DLD1 (cell line): ENCODE measurements around the gene SRSF7.
"Not testable (repeated sequence)": the region's sequence is repeated elsewhere in the genome, so short reads cannot be mapped to it uniquely, and the experiment has no call there.

ENCODE experiments used
- in situ Hi-C: cut with HindIII; loops from 2 replicates; pipeline ENCODE4 v1.10.0; 2017; ENCODE audit warnings: low sequenced_read_pairs

SRSF7 gene

DNA sequence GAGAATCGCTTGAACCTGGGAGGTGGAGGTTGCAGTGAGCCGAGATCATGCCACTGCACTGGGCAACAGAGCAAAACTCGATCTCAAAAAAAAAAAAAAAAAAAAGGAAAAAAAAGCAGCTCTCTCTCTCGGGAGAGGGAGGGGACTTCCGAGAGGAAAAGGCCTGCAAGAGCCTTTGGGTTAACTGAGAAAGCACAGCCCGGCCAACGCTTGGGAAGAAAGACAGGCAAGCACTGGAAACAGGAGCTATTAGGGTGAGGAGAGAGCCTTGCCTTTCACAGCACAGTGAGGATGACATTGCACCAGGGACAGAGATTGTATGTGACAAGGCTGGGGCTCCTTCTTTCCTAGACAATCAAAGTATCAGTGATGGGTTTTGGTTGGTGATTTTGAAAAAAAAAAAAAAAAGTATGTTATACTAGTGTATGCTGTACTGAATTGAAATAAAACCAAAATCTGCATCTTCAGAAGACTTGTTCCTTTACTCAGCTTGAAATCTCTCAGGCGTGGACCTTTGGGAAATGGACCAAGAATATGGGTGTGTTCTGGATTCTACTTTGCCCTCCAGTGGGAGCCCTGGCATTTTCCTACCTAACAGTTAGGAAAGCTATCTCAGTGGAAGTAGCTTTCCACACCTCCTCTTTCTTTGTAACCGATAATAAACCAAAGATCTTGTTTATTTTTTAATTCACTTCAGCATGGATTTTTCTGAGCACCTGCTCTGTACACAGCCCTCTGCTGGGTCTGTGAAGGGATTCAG lies 16.7 kb downstream of the SRSF7 start:
- in situ Hi-C loops, result loop anchor here (25.0 kb wide), 2 partner anchors 172 to 447 kb away; no protein-coding TSS in a partner anchor

DNA sequence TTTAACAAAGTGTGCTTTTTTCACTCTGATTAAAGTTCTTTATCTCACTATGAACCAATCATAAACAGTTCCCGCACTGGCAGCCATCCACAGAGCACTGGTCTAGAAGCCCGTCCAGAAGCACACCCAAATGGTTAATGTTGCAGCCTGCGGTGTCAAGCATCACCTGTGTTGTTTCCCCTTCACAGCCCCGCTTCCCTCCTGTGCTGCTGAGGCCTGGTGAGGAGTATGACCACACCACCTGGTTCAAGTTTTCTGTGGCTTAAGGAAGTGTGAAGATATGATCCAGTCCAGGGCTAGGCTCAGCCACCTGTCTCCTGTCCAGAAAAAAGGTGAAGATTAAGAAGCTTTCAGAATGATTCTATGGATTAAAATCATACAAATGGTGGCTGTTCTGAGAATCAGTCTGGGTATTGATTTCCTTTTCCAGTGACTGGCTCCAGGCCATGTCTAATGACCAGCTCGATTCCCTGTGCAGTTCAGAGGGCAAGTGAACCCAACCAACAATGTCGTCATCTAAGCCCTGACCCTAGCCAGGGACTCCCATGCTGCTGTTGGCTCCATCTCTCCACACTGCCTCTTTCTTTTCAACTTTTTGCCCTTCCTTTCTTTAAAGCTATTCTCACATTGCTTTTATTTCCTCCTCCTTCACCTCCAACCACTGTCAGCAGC lies 17.7 kb downstream of the SRSF7 start:
- in situ Hi-C loops, result loop anchor here (25.0 kb wide), 2 partner anchors 171 to 446 kb away; no protein-coding TSS in a partner anchor

DNA sequence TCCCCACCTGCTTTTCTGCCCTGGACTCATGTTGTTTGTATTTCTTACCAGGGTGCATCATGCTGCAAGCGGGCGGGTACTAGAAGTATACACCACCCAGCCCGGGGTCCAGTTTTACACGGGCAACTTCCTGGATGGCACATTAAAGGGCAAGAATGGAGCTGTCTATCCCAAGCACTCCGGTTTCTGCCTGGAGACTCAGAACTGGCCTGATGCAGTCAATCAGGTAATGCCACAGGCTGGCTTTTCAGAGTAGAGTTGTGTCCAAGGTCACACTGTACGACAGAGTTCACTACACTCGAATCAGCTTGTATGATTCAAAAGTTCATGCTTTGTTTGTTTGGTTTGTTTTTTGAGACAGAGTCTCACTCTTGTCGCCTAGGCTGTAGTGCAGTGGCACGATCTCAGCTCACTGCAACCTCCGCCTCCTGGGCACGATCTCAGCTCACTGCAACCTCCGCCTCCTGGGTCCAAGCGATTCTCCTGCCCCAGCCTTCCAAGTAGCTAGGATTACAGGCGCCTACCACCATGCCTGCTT lies 19.4 kb downstream of the SRSF7 start:
- in situ Hi-C loops, result loop anchor here (25.0 kb wide), 2 partner anchors 169 to 444 kb away; no protein-coding TSS in a partner anchor

DNA sequence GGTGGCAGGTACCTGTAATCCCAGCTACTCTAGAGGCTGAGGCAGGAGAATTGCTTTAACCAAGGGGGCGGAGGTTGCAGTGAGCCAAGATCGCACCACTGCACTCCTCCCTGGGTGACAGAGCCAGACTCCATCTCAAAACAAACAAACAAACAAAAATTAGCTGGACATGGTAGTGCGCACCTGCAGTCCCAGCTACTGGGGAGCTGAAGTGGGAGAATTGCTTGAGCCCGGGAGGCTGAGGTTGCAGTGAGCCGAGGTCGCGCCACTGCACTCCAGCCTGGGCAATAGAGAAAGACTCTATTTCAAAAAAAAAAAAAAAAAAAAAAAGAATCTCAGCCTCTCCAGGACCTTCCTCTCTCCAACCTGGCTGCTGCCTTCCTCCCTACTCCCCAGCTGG lies 20.1 kb downstream of the SRSF7 start:
- in situ Hi-C loops, result loop anchor here (25.0 kb wide), 2 partner anchors 169 to 444 kb away; no protein-coding TSS in a partner anchor

GRCh38 chr2:38728694-38729093 lies 22.5 kb downstream of the SRSF7 start:
- in situ Hi-C loops, result loop anchor here (25.0 kb wide), 2 partner anchors 166 to 441 kb away; no protein-coding TSS in a partner anchor

DNA sequence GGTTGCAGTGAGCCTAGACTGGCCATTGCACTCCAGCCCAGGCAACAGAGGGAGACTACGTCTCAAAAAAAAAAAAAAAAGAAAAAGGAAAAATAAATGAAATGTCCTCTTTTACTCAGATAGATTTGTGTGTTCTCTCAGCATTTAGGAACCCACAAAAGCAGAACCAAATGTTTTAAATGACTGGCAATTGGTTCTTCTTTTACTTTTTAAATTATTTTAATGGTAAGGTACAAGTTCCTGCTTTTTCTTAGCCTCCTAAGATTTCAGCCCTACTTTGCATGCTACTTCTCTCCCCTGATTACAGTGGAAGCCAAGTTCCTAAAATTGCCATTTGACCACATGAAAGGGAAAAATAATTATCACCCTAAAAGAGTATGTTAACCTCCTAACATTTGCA lies 23.5 kb downstream of the SRSF7 start:
- in situ Hi-C loops, result loop anchor here (25.0 kb wide), 2 partner anchors 165 to 440 kb away; no protein-coding TSS in a partner anchor

GRCh38 chr2:38723173-38723572 lies 28.0 kb downstream of the SRSF7 start:
- in situ Hi-C loops, result no loop called here

- in situ Hi-C loops, result no loop called here
These were observed 28.7 kb downstream of the SRSF7 start for GRCh38 chr2:38722271-38723061.

DNA sequence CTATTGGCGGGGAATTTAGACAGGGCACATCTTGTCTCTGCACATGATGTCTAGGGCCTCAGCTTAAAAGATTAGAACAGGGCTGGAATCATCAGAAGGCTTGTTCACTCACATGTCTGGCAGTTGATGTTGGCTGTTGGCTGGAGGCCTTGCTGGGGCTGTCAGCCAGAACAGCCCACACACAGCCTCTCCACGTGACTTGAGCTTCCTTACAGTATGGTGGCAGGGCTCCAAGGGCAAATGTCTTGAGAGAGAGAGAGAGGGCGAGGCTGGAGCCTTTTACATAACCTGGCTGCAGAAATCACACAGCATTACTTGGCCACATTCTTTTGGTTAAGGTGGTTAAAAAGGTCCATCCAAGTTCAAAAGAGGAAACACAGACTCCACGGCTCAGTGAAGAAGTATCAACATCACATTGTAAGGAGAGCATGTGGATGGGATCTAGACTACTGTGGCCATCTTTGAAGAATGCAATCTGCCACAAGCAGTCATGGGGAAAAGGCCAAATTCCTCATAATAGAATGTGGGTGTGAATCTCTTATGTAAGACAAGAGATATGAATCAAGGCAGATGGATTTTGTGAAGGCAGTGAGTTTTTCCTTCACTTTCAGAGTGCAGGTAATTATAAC lies 30.4 kb downstream of the SRSF7 start:
- in situ Hi-C loops, result no loop called here

DNA sequence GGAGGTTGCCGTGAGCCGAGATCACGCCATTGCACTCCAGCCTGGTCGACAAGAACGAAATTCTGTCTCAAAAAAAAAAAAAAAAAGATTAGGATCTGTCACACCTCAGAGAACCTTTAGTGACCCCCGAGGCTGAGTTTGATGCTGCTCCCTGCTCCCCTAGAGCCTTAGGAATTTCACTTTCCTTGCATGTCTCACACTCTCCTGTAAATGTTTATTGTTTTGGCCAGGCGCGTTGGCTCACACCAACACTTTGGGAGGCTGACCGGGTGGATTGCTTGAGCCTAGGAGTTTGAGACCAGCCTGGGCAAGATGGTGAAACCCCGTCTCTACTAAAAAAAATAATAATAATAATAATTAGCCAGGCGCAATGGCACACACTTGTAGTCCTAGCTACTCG lies 31.5 kb downstream of the SRSF7 start:
- in situ Hi-C loops, result no loop called here

DNA sequence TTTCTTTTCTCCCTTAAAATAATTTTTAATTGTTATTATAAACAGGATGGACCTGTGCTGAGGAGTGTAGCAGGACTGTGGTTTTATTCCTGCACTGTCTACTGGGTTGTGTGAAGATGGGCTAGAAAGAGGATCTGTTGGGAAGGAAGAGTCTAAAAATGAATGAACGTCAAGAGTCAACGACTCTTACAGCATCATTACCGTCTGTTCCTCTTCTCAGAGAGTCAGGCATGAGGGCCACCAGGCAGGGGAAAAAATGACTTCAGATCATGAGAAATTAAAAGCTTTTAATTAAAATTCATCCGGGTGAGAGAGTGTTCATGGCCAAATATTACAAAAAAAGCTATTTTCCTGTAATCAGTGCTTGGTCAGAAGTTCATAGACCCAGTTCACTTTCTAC lies 32.6 kb downstream of the SRSF7 start:
- in situ Hi-C loops, result no loop called here

- in situ Hi-C loops, result no loop called here
These were observed 35.0 kb downstream of the SRSF7 start for GRCh38 chr2:38716185-38716584.

GRCh38 chr2:38714941-38715340 lies 36.2 kb downstream of the SRSF7 start:
- in situ Hi-C loops, result not testable (repeated sequence)

- in situ Hi-C loops, result no loop called here
These were observed 37.8 kb downstream of the SRSF7 start for GRCh38 chr2:38713338-38713737.

DNA sequence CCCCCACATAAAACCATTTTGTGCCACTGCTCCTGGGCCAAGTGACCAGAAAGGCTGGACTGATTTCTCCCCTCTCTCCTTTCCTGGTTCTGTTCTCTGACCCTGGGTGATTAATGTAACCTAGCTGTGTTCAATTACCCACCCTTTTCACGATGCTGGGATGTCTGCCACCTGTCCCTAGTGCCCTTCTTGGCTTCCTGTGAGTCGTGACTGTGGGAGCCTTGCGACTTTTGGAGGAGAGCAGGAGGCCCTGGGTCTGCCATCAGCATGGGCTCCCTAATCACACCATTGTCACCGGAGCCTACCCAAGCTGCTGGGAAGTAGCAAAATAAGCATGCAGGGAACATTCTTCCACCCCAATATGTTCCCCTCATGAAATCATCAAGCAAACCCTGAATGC lies 38.3 kb downstream of the SRSF7 start:
- in situ Hi-C loops, result no loop called here

DNA sequence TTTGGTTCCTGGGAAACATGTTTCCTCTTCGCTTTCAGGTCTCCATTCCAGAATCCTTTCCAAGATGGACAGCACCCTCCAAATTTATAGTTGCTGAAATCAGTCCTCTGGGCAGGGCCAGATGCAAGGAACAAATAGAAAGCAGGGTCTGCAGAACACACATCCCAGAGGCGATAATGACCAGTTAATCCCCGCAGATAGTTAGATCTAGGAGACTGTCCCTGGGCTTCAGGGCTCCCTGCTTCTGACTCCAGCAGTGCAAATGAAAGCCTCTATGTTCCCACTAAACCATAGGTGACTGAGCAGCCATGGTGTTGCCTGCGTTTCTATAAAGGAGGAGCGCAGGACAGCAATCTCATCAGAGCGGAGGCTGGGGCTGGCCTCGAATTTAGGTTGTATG lies 38.7 kb downstream of the SRSF7 start:
- in situ Hi-C loops, result no loop called here

GRCh38 chr2:38711558-38711957 lies 39.6 kb downstream of the SRSF7 start:
- in situ Hi-C loops, result no loop called here

GRCh38 chr2:38709567-38710194 lies 41.5 kb downstream of the SRSF7 start:
- in situ Hi-C loops, result no loop called here

GRCh38 chr2:38708900-38709566 lies 42.1 kb downstream of the SRSF7 start:
- in situ Hi-C loops, result no loop called here
